22Rv1 (cell line): ENCODE data around the gene SETDB1.

Experiments
- ZFX ChIP-seq: fragments of 450-650 bp; IDR thresholded peaks from 2 replicates; pipeline ENCODE4 v1.6.1; 2017; ENCODE audit warnings: antibody characterized with exemption, borderline replicate concordance
- TF ChIP-seq, protein P1 (sequence below): fragments of 450-650 bp; IDR thresholded peaks from 2 replicates; pipeline ENCODE4 v1.5.1; 2017; ENCODE audit warnings: mild to moderate bottlenecking

DNA sequence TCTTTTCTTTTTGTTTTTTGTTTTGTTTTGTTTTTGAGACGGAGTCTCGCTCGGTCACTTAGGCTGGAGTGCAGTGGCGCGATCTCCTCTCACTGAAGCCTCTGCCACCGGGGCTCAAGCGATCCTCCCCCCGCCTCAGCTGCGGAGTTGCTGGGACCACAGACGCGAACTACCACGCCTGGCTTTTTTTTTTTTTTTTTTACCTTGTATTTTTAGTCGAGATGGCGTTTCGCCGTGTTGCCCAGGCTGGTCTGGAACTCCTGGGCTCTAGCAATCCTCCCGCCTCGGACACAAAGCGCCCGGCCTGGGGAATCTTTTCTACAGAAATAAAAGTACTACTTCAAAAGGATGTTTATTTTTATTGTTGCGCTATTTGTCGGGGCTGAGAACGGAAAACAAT, 1.1 kb upstream of the SETDB1 start:
- TF ChIP-seq, protein P1, sequence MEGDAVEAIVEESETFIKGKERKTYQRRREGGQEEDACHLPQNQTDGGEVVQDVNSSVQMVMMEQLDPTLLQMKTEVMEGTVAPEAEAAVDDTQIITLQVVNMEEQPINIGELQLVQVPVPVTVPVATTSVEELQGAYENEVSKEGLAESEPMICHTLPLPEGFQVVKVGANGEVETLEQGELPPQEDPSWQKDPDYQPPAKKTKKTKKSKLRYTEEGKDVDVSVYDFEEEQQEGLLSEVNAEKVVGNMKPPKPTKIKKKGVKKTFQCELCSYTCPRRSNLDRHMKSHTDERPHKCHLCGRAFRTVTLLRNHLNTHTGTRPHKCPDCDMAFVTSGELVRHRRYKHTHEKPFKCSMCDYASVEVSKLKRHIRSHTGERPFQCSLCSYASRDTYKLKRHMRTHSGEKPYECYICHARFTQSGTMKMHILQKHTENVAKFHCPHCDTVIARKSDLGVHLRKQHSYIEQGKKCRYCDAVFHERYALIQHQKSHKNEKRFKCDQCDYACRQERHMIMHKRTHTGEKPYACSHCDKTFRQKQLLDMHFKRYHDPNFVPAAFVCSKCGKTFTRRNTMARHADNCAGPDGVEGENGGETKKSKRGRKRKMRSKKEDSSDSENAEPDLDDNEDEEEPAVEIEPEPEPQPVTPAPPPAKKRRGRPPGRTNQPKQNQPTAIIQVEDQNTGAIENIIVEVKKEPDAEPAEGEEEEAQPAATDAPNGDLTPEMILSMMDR, result no peak
- no peak for TF ChIP-seq ZFX
